ENCODE results near the gene ZIM2.

The ZIM2 gene

GRCh38 chr19:56838909-56839651 is 1.4 kb downstream of the ZIM2 start:
- DNase-seq, result no peak

DNA sequence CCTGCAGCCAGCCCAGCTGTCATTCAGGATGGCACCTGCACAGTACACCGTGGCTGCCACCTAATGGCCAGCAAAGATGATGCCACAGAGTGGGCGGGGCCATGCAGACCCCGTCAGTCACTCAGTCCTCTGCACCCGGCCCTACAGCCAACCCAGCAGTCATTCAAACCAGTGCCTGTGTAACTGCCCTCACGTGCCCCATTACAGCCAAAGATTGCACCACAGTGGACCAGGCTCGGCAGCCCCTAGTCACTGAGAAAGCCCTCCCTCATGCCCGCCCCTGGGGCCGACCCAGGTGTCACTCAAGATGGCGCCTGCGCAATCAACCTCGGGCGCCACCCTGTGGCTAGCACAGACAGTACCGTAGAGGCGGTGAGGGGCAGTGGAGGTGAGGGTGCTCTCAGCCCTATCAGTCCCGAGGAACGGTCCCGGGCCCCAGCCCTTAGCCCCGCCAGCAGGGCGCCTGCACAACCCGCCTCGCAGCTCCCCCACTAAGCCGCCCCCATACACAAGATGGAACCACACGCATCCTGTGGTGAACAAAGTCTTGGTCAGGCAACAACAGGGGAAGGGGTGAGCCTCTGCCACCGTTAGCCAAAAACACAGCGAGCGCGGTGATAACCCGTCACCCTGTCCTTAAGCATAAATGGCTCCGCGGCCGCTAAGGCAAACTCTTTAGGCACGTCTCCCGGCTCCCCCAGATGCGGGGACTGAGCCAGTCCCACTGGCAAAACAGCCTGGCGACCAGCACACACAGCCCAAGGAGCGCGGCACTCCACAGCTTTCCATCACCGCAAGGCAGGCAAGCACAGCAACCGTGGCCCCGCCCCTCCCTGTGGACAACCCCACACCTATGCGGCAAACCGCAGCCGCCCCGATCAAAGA is 2.3 kb downstream of the ZIM2 start:
- DNase-seq, result no peak

- no peak for DNase-seq
These were observed 3.0 kb downstream of the ZIM2 start for GRCh38 chr19:56837492-56838023.

GRCh38 chr19:56837004-56837403 is 3.5 kb downstream of the ZIM2 start:
- DNase-seq, result no peak

- no peak for DNase-seq
These were observed 4.5 kb downstream of the ZIM2 start for GRCh38 chr19:56836059-56836458.

- DNase-seq, result no peak
These were observed 5.1 kb downstream of the ZIM2 start for GRCh38 chr19:56835401-56835800.

- no peak for DNase-seq
These were observed 5.8 kb downstream of the ZIM2 start for GRCh38 chr19:56834564-56835375.

GRCh38 chr19:56832352-56832928 is 8.1 kb downstream of the ZIM2 start:
- no peak for DNase-seq

DNA sequence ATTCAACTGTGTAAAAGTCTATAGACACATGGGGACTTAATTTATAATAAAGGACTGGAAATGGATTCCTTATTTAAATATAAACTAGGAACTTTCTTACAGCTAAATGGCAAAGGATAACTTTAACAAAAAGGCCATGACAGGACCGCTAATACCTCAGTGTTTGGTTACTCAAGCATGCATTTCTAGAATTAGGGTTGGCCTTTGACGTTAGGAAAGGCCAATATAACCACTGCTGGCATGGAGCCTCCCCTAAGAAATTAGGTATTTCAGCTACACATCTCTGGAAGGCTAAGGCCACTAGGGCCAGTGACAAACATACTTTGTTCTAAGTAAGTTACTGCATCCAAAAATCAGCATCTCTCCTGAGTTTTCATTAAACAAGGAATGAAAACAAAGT is 9.3 kb downstream of the ZIM2 start:
- no peak for DNase-seq

GRCh38 chr19:56829596-56829995 is 10.9 kb downstream of the ZIM2 start:
- DNase-seq, result no peak

DNA sequence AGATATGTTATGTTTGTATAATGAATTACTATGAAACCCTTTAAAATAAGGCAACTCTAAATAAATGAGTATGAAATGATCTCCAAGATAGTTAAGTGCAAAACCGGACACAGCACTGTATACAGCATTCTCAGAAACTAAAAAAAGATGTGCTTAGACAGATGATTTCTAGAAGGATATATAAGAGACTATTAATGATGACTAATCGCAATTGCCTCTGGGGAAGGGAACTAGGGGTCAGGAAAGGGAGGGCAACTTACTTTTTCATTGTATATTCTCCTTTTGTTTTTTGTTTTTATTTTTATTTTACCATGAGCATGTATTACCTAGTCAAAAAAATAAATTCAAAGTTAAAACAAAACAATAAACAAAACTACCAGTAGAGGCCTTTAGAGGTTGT is 12.8 kb downstream of the ZIM2 start:
- no peak for DNase-seq

GRCh38 chr19:56823956-56824355 is 16.6 kb downstream of the ZIM2 start:
- no peak for DNase-seq

DNA sequence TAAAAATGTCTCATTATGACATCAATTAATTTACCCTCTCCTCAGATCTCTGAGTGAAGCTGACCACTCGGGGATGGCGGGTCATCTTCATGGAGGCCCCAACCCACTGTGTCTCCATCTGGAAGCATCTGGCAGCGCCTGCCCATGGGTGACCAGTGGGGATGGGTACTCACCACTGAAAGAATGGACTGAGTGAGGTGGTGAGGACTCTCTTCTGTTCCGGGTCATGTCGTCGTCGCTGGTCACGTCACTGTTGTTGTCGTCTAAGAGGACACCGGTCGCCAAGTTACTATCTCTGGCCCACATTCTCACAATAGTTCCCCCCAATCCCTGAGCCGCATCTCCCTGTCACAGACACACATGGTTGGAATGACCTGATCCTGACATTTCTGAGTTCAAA is 17.1 kb downstream of the ZIM2 start:
- no peak for DNase-seq

GRCh38 chr19:56822755-56823154 is 17.8 kb downstream of the ZIM2 start:
- DNase-seq, result no peak

DNA sequence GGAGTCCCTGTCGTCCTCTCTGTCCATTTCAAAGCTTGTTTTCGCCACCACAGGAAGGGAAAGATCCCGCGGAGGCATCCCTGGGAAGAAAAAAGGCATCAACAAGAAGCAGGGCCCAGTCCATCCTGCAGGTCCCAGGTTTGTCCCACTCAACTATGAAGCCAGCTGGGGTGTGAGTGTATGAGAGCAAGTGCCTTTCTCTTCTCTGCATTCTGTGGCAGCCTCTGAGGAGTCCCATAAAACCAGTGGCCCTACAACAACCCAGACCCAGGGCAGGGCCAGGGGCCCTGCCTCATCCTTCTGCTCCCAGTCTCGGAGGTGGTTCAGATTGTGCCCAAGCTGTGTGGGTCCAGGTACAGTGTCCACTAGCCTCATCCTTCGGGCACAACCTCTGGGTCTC is 18.9 kb downstream of the ZIM2 start:
- no peak for DNase-seq

DNA sequence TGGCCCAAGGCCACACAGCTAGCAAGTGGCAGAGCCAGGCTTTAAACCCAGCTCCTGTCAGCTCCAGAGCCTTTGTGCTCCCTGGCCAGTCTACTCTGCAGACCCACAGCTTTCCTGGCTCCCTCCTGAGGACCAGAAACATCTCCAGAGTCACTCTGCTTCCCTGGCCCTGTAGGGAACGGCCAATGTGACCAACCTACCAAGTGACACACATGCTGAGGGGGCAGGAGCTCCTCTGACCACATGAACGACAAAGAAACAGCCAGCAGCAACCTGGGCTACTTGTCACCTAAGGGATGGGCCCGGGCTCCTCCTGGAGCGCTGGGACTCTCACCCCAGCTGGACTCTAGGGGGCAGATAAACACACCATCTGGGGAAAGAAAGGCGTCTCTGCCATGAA is 19.3 kb downstream of the ZIM2 start:
- no peak for DNase-seq

DNA sequence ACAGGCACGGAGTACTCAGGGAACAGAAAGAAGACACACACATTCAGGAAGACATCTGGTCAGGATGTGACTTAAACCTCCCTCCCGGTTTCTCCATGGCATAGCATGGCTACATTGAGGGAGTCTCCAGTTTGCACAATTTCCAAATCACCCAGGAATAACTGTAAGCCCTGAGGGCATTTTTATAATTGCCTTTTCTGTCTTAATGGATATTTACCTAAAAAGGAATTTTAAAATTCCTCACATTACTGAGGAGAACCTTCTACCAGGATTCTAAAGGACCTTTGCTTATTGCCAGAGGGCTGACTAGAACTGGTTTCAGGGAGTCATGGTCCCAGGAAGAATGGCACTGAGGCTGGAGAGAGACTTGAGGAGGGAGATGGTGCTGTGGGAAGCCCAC is 21.4 kb downstream of the ZIM2 start:
- DNase-seq, result no peak

GRCh38 chr19:56814656-56815055 is 25.9 kb downstream of the ZIM2 start:
- no peak for DNase-seq

DNA sequence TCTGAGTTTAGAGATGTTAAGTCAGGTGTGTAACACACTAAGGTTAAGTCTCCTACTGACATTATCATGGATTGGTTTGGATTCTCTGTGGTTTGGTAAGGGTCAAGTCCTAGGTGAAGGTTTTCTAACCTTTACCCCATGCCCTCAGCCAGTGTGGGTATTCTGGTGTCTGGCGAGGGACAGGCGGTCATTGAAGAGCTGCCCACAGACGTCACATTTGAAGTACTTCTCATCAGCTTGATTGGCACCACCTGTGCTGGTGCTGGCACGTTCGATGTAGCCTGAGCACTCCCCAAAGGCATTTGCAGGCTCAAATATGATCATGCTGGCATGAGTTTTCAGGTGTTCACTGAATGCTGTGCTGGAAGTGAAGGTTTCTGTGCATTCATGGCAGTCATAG is 27.0 kb downstream of the ZIM2 start:
- no peak for DNase-seq

DNA sequence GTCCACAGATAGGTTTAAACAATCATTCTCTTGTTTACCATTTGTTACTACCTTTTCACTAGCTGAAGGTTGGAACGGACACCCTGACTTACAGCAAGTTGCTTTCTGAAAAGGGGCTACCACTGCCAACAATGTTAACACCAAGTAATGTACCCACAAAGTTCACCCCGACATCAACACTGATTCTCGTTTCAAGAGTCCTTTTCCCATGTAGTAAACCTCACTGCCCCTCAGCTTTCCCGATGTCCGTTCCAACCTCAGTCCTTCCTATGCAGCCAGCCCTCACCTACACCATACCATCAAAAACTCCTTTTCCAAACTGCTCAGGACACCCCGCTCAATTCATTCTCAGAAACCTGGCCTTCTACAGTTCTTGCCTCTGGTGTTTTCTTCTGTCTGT is 29.0 kb downstream of the ZIM2 start:
- DNase-seq, result no peak

- no peak for DNase-seq
These were observed 30.3 kb downstream of the ZIM2 start for GRCh38 chr19:56810260-56810659.

DNA sequence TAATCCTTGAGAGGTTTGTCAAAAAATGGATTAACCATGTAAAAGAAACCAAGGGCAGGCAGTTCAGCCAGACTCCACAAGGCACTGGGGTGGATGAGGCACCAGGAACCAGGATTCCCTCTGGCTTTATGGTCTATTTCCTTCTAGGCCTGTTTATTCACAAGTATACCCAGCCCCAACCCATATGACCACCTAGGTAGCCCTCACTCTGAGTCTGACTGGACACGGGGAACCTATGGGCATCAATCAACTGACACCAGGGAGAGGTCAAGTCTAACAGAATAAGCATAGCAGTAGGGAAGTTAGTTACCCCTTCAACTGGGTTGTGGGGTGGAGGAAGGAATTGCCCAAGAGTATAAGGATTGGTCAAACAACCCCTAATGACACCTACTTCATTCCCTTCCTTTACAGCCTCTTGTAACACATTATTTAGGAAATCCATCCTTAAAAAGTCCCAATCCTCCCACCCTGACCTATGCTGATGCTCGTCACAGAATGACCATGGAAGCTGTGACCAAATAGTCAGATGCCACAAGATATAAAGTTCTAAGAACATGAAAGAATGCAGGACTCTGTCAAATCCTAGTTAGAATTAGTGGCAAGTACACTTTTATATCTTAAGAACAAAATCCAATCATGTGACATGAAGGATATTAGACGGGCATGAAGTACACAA is 31.7 kb downstream of the ZIM2 start:
- no peak for DNase-seq
